H1 (cell line): ENCODE data around the gene GIMAP5. TPM values are rescaled to one million over a fixed set of nuclear protein-coding genes. Genes with fewer than 3 reads are reported as not detected.

Experiments used
- CTCF ChIA-PET: fragments of 300-600 bp; sonication (Branson Sonifier 250); formaldehyde crosslinking; loops from one replicate; lab custom pipeline; 2021; ENCODE audit not compliant: partially characterized antibody; lab: Charles Lee
- POLR2A ChIA-PET: fragments of 300-600 bp; sonication (Branson Sonifier 250); formaldehyde crosslinking; loops from one replicate; lab custom pipeline; 2021; ENCODE audit warnings: inconsistent platforms; ENCODE audit not compliant: partially characterized antibody; lab: Charles Lee
- DNase-seq, 2 experiments: peaks; one replicate each; pipeline versions ENCODE4 v3.0.0 to v3.0.0-alpha.2; 2010 to 2022; ENCODE audit warnings: low spot score in 2 of 2, low read depth in 1 of 2, mixed read lengths in 1 of 2
- FAIRE-seq: peaks from 2 replicates; lab custom pipeline; 2011; peaks lifted over from hg19 to GRCh38; lab: Jason Lieb, UNC
- H2AFZ ChIP-seq: 2 replicates; pipeline ENCODE4 v1.8.1; 2012; ENCODE audit warnings: low read length, inconsistent platforms
- H2AK5ac ChIP-seq: 2 replicates; pipeline ENCODE4 v1.6.1; 2013; ENCODE audit warnings: low read depth, low read length
- H2BK120ac ChIP-seq: replicated peaks from 2 replicates; pipeline ENCODE3; 2013; ENCODE audit warnings: low read depth, low read length, inconsistent platforms
- H2BK12ac ChIP-seq: 2 replicates; pipeline ENCODE4 v1.6.1; 2013; ENCODE audit warnings: low read depth, low read length
- H2BK15ac ChIP-seq: 2 replicates; pipeline ENCODE4 v1.6.1; 2013; ENCODE audit warnings: low read length
- H2BK20ac ChIP-seq: 2 replicates; pipeline ENCODE4 v1.6.1; 2013; ENCODE audit warnings: low read length
- H2BK5ac ChIP-seq: 2 replicates; pipeline ENCODE4 v1.6.1; 2013; ENCODE audit warnings: low read depth, low read length
- H3K14ac ChIP-seq: 2 replicates; pipeline ENCODE4 v1.6.1; 2013; ENCODE audit warnings: inconsistent platforms; ENCODE audit not compliant: insufficient read length
- H3K18ac ChIP-seq: 2 replicates; pipeline ENCODE4 v1.6.1; 2013; ENCODE audit warnings: low read length; ENCODE audit errors: extremely low read depth
- H3K23ac ChIP-seq: 2 replicates; pipeline ENCODE4 v1.6.1; 2013; ENCODE audit warnings: inconsistent platforms; ENCODE audit not compliant: insufficient read length
- H3K23me2 ChIP-seq: 2 replicates; pipeline ENCODE4 v1.6.1; 2013; ENCODE audit warnings: low read depth, low read length
- H3K27ac ChIP-seq: 2 replicates; pipeline ENCODE4 v1.6.1; 2011; ENCODE audit warnings: low read depth, low read length, inconsistent platforms
- H3K27me3 ChIP-seq, 4 experiments: replicated peaks in 1 of 4; 1 replicate in 1 of 4; 2 replicates in 3 of 4; pipeline versions ENCODE4 v1.6.1 to v1.8.1; 2011 to 2013; ENCODE audit warnings: low read length in 3 of 4, mild to moderate bottlenecking in 3 of 4, inconsistent platforms in 2 of 4, mixed read lengths in 2 of 4, moderate library complexity in 1 of 4; ENCODE audit not compliant: control insufficient read depth in 3 of 4, insufficient read depth in 3 of 4; ENCODE audit errors: extremely low read depth in 1 of 4
- H3K36me3 ChIP-seq, 4 experiments: 2 replicates each; pipeline versions ENCODE4 v1.6.1 to v1.8.1; 2011 to 2013; ENCODE audit warnings: mild to moderate bottlenecking in 4 of 4, low read length in 3 of 4, moderate library complexity in 2 of 4, control low read depth in 1 of 4, inconsistent platforms in 1 of 4; ENCODE audit not compliant: insufficient read depth in 4 of 4, control insufficient read depth in 2 of 4
- H3K4ac ChIP-seq: replicated peaks from 2 replicates; pipeline ENCODE3; 2013; ENCODE audit warnings: low read length, low read depth, mixed read lengths, inconsistent platforms; ENCODE audit not compliant: insufficient read length
- H3K4me1 ChIP-seq, 4 experiments: replicated peaks in 1 of 4; 1 replicate in 1 of 4; 2 replicates in 3 of 4; pipeline versions ENCODE4 v1.6.1 to v1.8.1; 2011 to 2013; ENCODE audit warnings: low read length in 3 of 4, inconsistent platforms in 2 of 4, mixed read lengths in 1 of 4; ENCODE audit not compliant: insufficient read depth in 4 of 4, control insufficient read depth in 3 of 4
- H3K4me2 ChIP-seq, 2 experiments: 2 replicates each; pipeline versions ENCODE4 v1.6.1 to v1.8.1; 2011 to 2013; ENCODE audit warnings: low read depth in 2 of 2, low read length in 2 of 2, control low read depth in 1 of 2, inconsistent platforms in 1 of 2, mild to moderate bottlenecking in 1 of 2; ENCODE audit not compliant: insufficient read depth in 1 of 2
- H3K4me3 ChIP-seq, 4 experiments: fragments of 200-600, 300-600 bp in 1 of 4; sonication (generic), shearing (Covaris generic), sonication (Bioruptor Twin) in 1 of 4; 2 replicates each; pipeline versions ENCODE4 v1.5.1 to v1.8.1; 2011 to 2016; ENCODE audit warnings: low read length in 4 of 4, low read depth in 3 of 4, control low read depth in 2 of 4, inconsistent platforms in 2 of 4, mild to moderate bottlenecking in 2 of 4, mixed read lengths in 1 of 4, moderate library complexity in 1 of 4; ENCODE audit not compliant: insufficient read depth in 2 of 4; ENCODE audit errors: extremely low read depth in 1 of 4
- H3K56ac ChIP-seq: replicated peaks from 2 replicates; pipeline ENCODE3; 2013; ENCODE audit warnings: low read depth, mild to moderate bottlenecking, mixed read lengths, low read length, inconsistent platforms; ENCODE audit not compliant: insufficient read length
- H3K79me1 ChIP-seq: 2 replicates; pipeline ENCODE4 v1.6.1; 2013; ENCODE audit warnings: low read depth, low read length, control low read depth
- H3K79me2 ChIP-seq, 2 experiments: 2 replicates each; pipeline versions ENCODE4 v1.6.1 to v1.8.1; 2012 to 2013; ENCODE audit warnings: low read length in 2 of 2, mild to moderate bottlenecking in 2 of 2, inconsistent platforms in 1 of 2; ENCODE audit not compliant: insufficient read depth in 2 of 2, control insufficient read depth in 1 of 2
- H3K9ac ChIP-seq, 4 experiments: replicated peaks in 1 of 4; 1 replicate in 1 of 4; 2 replicates in 3 of 4; pipeline versions ENCODE4 v1.6.1 to v1.8.1; 2011 to 2013; ENCODE audit warnings: low read depth in 3 of 4, low read length in 3 of 4, control low read depth in 2 of 4, mild to moderate bottlenecking in 2 of 4, moderate library complexity in 2 of 4, inconsistent platforms in 1 of 4; ENCODE audit errors: extremely low read depth in 1 of 4
- H3K9me3 ChIP-seq, 2 experiments: 2 replicates each; pipeline versions ENCODE4 v1.6.1 to v1.8.1; 2012 to 2013; ENCODE audit warnings: mild to moderate bottlenecking in 2 of 2, moderate library complexity in 2 of 2, control low read depth in 1 of 2, inconsistent platforms in 1 of 2, low read depth in 1 of 2, low read length in 1 of 2, mixed read lengths in 1 of 2; ENCODE audit not compliant: insufficient read depth in 2 of 2
- H4K20me1 ChIP-seq, 2 experiments: replicated peaks in 1 of 2; 2 replicates each; pipeline versions ENCODE3 to v1.8.1; 2011 to 2013; ENCODE audit warnings: inconsistent platforms in 2 of 2, low read length in 2 of 2, mild to moderate bottlenecking in 1 of 2; ENCODE audit not compliant: insufficient read depth in 2 of 2, control insufficient read depth in 1 of 2
- H4K5ac ChIP-seq: 2 replicates; pipeline ENCODE4 v1.6.1; 2013; ENCODE audit warnings: low read length, low read depth, mixed read lengths, inconsistent platforms; ENCODE audit not compliant: insufficient read length
- H4K8ac ChIP-seq: 2 replicates; pipeline ENCODE4 v1.8.0; 2013; ENCODE audit warnings: mild to moderate bottlenecking, moderate library complexity, low read length, inconsistent platforms; ENCODE audit not compliant: insufficient read depth; ENCODE audit errors: extremely low read depth
- H4K91ac ChIP-seq: replicated peaks from 2 replicates; pipeline ENCODE3; 2013; ENCODE audit warnings: low read length, mixed read lengths, inconsistent platforms; ENCODE audit not compliant: insufficient read length
- BRCA1 ChIP-seq: IDR thresholded peaks from 2 replicates; pipeline ENCODE4 v1.6.1; 2012; ENCODE audit warnings: low read depth, low read length, improper control_type of control experiment
- FOSL1 ChIP-seq: IDR thresholded peaks from 2 replicates; pipeline ENCODE4 v1.6.1; 2011; ENCODE audit warnings: mild to moderate bottlenecking, low read depth, low read length, moderate library complexity; ENCODE audit not compliant: insufficient read depth
- RBBP5 ChIP-seq: IDR thresholded peaks from 2 replicates; pipeline ENCODE4 v1.7.1; 2012; ENCODE audit warnings: low read depth, mild to moderate bottlenecking, inconsistent platforms, low read length, moderate library complexity, borderline replicate concordance
- TAF7 ChIP-seq: optimal IDR thresholded peaks from 2 replicates; pipeline ENCODE3; 2011; ENCODE audit warnings: low read depth, mild to moderate bottlenecking, inconsistent platforms, low read length, moderate library complexity, borderline replicate concordance
- ZNF274 ChIP-seq: IDR thresholded peaks from 2 replicates; pipeline ENCODE4 v1.7.0; 2012; ENCODE audit warnings: low read length, borderline replicate concordance; ENCODE audit errors: extremely low read depth
- WGBS, 2 experiments: shearing (Covaris generic) in 1 of 2; methylation state at CpG; one replicate each; pipeline versions ENCODE4 v1.1.6 to v1.1.7; 2013 to 2015; ENCODE audit warnings: low lambda C conversion rate in 2 of 2, mixed read lengths in 2 of 2, inconsistent platforms in 1 of 2, low coverage in 1 of 2, missing lambda C conversion rate in 1 of 2; ENCODE audit not compliant: insufficient replicate concordance in 2 of 2, insufficient coverage in 1 of 2, insufficient read length in 1 of 2; ENCODE audit errors: extremely low coverage in 1 of 2, missing lambda C conversion rate in 1 of 2; 5-methylcytosine and 5-hydroxymethylcytosine counted together
- polyA plus RNA-seq, 7 experiments: library from polyadenylated mRNA; depleted of rRNA in 3 of 7; stranded (reverse) in 5 of 7; unstranded in 2 of 7; fragments of >200 nt in 5 of 7; fragments of 200-250 nt in 2 of 7; gene quantifications; 1 replicate in 5 of 7; 2 replicates in 1 of 7; 4 replicates in 1 of 7; pipeline versions ENCODE4 v1.2.1 to v1.2.3, GENCODE V29; 2011 to 2013; ENCODE audit warnings: missing spikeins in 2 of 7, mixed read lengths in 2 of 7
- total RNA-seq: library from RNA; stranded (reverse); fragmentation: NEBNext Ultra II Directional; extraction: Animal tissue kit (Norgen Biotek cat#: 25700); gene quantifications from 2 replicates; pipeline ENCODE4 v1.2.1, GENCODE V29; 2021
- TF ChIP-seq, protein P1 (sequence below): IDR thresholded peaks from 2 replicates; pipeline ENCODE4 v1.6.1; 2012; ENCODE audit warnings: inconsistent platforms

Gene GIMAP5
- total and polyA plus RNA-seq, 2 of the 8 experiments (the other 6 are each of a cell fraction or from before 2014, with no cell fraction given), result not detected

DNA sequence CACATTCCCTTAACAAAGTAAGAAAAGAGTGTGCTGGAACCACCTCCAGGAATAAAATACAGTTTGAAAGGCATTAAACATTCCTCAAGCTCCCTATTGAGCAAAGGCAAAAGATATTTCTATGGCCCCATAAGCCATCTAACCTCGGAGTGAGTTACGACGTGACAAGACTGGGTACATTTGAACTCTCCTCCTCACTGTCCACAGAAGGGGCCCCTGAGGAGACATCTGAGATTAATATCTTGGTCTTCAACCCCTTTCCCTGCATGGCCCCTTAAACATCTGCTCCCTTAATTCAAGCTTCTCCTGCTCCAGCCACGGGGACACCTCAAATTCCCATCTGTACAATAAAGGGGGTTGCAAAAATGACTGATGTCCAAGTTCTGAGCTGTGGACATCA, 20.3 kb upstream of the GIMAP5 start:
- DNase-seq (no peak), FAIRE-seq (no peak)
- Histone ChIP-seq H2AFZ (no peak overlapping the region), H4K91ac (no peak overlapping the region), H3K9me3 (no peaks in the 10 kb centered on the region; a peak in 1 of 4 replicates), H3K9ac (no peak overlapping the region), H2BK5ac (no peak overlapping the region), H3K79me1 (no peaks in the 10 kb centered on the region), H2BK20ac (no peak overlapping the region), H2AK5ac (no peak overlapping the region), H3K27ac (no peak overlapping the region), H4K20me1 (no peaks in the 10 kb centered on the region), H3K27me3 (peaks cover 0 to 8% (median 2%) of the 10 kb centered on the region in 4 experiments; a peak in 4 of 7 replicates), H3K23me2 (no peaks in the 10 kb centered on the region), H2BK120ac (no peak overlapping the region), H2BK12ac (no peak overlapping the region), H2BK15ac (no peak overlapping the region), H3K56ac (no peak overlapping the region), H4K8ac (no peak overlapping the region), H3K4me2 (no peak overlapping the region), H3K4me3 (no peak overlapping the region), H3K18ac (no peak overlapping the region), H3K79me2 (no peaks in the 10 kb centered on the region), H3K4ac (no peak overlapping the region), H4K5ac (no peak overlapping the region), H3K4me1 (no peaks in the 10 kb centered on the region), H3K36me3 (no peaks in the 10 kb centered on the region), H3K23ac (no peak overlapping the region), H3K14ac (no peak overlapping the region)
- TF ChIP-seq FOSL1 (no peak), BRCA1 (no peak), ZNF274 (no peak), TAF7 (no peak), RBBP5 (no peak)
- TF ChIP-seq, protein P1, sequence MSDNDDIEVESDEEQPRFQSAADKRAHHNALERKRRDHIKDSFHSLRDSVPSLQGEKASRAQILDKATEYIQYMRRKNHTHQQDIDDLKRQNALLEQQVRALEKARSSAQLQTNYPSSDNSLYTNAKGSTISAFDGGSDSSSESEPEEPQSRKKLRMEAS, result no peak
- CTCF ChIA-PET, result interaction anchor here (1.2 to 1.5 kb wide), 2 partner anchors 28 to 268 kb away, joined by 4 to 5 read pairs; no protein-coding TSS in a partner anchor
- POLR2A ChIA-PET, result no interaction called here
- 94% methylated on average over 4 of the region's 4 CpGs; no CpG with 5 or more reads in 1 of the 2 experiments for WGBS, 2 experiments
